ENCODE measurements around the gene ZNF284. TPM values are rescaled to one million over a fixed set of nuclear protein-coding genes. Genes with fewer than 3 reads are reported as not detected.
"Not testable (repeated sequence)": the region's sequence is repeated elsewhere in the genome, so short reads cannot be mapped to it uniquely, and the experiment has no call there.

Gene ZNF284
- total RNA-seq, 4 donors from 2014 or later = under 0.01 to 6.3 (median 1.8) TPM

DNA sequence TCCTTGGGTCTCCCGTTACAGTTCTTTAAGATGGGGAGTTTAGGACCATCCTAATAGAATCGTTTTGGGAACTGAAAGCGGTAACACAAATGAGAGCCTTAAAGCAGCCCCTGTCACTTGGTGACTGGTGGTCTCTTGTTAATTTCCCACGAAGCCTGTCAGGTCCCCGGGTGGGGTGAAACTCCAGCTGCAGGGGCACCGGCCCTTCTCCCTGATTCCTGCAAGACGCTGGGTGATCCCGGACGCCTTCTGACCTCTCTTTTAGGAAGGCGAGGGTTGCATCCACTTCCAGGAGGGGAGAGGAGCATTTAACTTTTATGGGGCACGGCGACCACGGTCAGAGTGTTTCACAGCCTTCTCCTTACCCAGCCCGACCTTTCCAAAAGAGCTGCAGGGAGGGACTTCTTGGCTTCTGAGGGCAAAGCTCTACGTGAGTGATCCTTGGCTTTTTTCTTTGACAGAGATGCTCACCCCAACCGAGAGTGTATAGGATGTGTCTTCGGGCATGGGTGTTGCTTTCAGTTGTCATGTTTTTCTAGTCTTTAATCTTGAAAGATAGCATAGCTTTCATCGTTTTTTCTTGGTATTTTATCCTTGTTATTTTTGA, 41.9 kb downstream of the ZNF284 start:
- intact Hi-C loops (cut with DNase I; ENCODE audit: low total_unique reads) = no loop called here

GRCh38 chr19:44121162-44121561, 49.2 kb downstream of the ZNF284 start:
- H3K27me3 ChIP-seq; H3K27ac ChIP-seq; H3K36me3 ChIP-seq; H3K4me3 ChIP-seq; H3K4me1 ChIP-seq; intact Hi-C loops (cut with DNase I; ENCODE audit: low total_unique reads); DNase-seq: not testable (repeated sequence)
- H3K9me3 ChIP-seq = peaks cover 0 to 36% of the 10 kb centered on the region in 2 donors

More for the DNA sequence above, 41.9 kb downstream of the ZNF284 start:
- Histone ChIP-seq H3K9me3 (peaks cover 0 to 16% of the 10 kb centered on the region in 2 donors), H3K4me3 (peak overlapping the region; percentile 67 to 83), H3K27me3 (no peaks in the 10 kb centered on the region), H3K27ac (peak overlapping the region; percentile 75), H3K36me3 (no peaks in the 10 kb centered on the region), H3K4me1 (no peaks in the 10 kb centered on the region)
- TF ChIP-seq CTCF (IDR thresholded peaks at IDR 0.05) (no peak), POLR2A (IDR thresholded peaks at IDR 0.05) (no peak)
- peak in 1 of 2 donors; percentile 18 for DNase-seq

DNA sequence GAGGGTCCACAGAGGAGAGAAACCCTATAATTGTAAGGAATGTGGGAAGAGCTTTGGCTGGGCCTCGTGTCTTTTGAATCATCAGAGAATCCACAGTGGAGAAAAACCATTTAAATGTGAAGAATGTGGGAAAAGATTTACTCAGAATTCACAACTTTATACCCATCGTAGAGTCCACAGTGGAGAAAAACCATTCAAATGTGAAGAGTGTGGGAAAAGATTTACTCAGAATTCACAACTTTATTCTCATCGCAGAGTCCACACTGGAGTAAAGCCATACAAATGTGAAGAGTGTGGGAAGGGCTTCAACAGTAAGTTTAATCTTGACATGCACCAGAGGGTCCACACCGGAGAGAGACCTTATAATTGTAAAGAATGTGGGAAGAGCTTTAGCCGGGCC, 60.0 kb downstream of the ZNF284 start:
- Histone ChIP-seq H3K9me3 (peaks cover 0 to 60% of the 10 kb centered on the region in 2 donors), H3K27me3 (no peaks in the 10 kb centered on the region), H3K36me3 (no peaks in the 10 kb centered on the region), H3K27ac (no peak overlapping the region), H3K4me3 (no peak overlapping the region), H3K4me1 (no peaks in the 10 kb centered on the region)
- intact Hi-C loops (cut with DNase I; ENCODE audit: low total_unique reads) = no loop called here
- no peak for DNase-seq
- TF ChIP-seq CTCF (IDR thresholded peaks at IDR 0.05) (no peak), POLR2A (IDR thresholded peaks at IDR 0.05) (no peak)

Small RNA genes within 50 kb of the gene (small RNA-seq; reads per million reads assigned to genes)
- not detected for gene RNU6-902P

Other genes with a start within 250 kb of the ZNF284 start
- gene ZNF283, start 244.8 kb upstream of the ZNF284 start, total RNA-seq = 10 to 100 TPM in 3 of 4 donors, 1 to 10 TPM in 1; 1.8 to 52.6 (median 14.1) TPM
- 1 to 10 TPM in 3 of 4 donors, under 1 TPM in 1; 0.59 to 7.9 (median 6.4) TPM for gene ZNF404, start 188.2 kb upstream of the ZNF284 start, total RNA-seq
- gene ZNF45, start 136.9 kb upstream of the ZNF284 start, total RNA-seq = 10 to 100 TPM in 3 of 4 donors, 1 to 10 TPM in 1; 9.4 to 33.0 (median 14.6) TPM
- 10 to 100 TPM in 1 of 4 donors, 1 to 10 TPM in 1, under 1 TPM in 1, not detected in 1; 0.77 to 26.9 (median 9.4) TPM for gene ZNF221, start 120.9 kb upstream of the ZNF284 start, total RNA-seq
- gene ZNF155, start 88.0 kb upstream of the ZNF284 start, total RNA-seq = 10 to 100 TPM in 3 of 4 donors, 1 to 10 TPM in 1; 6.2 to 51.7 (median 16.3) TPM
- gene ZNF230, start 69.2 kb upstream of the ZNF284 start, total RNA-seq = 10 to 100 TPM in 3 of 4 donors, 1 to 10 TPM in 1; 6.5 to 15.1 (median 13.9) TPM
- gene ZNF222, start 46.8 kb upstream of the ZNF284 start, total RNA-seq = 1 to 10 TPM in 2 of 4 donors, under 1 TPM in 2; 0.29 to 9.1 (median 1.0) TPM
- gene ZNF223, start 20.1 kb upstream of the ZNF284 start, total RNA-seq = 10 to 100 TPM in 2 of 4 donors, 1 to 10 TPM in 2; 3.6 to 48.5 (median 12.9) TPM
- 10 to 100 TPM in 3 of 4 donors, 1 to 10 TPM in 1; 7.4 to 59.7 (median 37.1) TPM for gene ZNF224, start 22.2 kb downstream of the ZNF284 start, total RNA-seq
- 10 to 100 TPM in 1 of 4 donors, 1 to 10 TPM in 2, under 1 TPM in 1; 0.29 to 18.5 (median 4.9) TPM for gene ZNF225, start 41.2 kb downstream of the ZNF284 start, total RNA-seq
- gene ZNF234, start 69.4 kb downstream of the ZNF284 start, total RNA-seq = 10 to 100 TPM in 2 of 4 donors, 1 to 10 TPM in 2; 3.6 to 24.4 (median 10.8) TPM
- 10 to 100 TPM in 3 of 4 donors, 1 to 10 TPM in 1; 6.8 to 46.3 (median 21.4) TPM for gene ZNF226, start 92.9 kb downstream of the ZNF284 start, total RNA-seq
- 10 to 100 TPM; 19.7 to 43.8 (median 29.2) TPM for gene ZNF227, start 140.4 kb downstream of the ZNF284 start, total RNA-seq
- 1 to 10 TPM in 1 of 4 donors, under 1 TPM in 1, not detected in 2; 0.55 to 1.7 TPM for gene ZNF233, start 187.7 kb downstream of the ZNF284 start, total RNA-seq
- 10 to 100 TPM in 1 of 4 donors, 1 to 10 TPM in 3; 4.1 to 17.4 (median 9.0) TPM for gene ZNF235, start 232.9 kb downstream of the ZNF284 start, total RNA-seq